SK-N-MC (cell line): Measurements from ENCODE around the gene RIPK1.

Source experiments
- EZH2 ChIP-seq: fragments of 200-600 bp; sonication (generic); IDR thresholded peaks from one replicate; pipeline ENCODE4 v1.6.1; 2017; ENCODE audit warnings: antibody characterized with exemption
- FOXP2 ChIP-seq: optimal IDR thresholded peaks from 2 replicates; pipeline ENCODE3; 2011; ENCODE audit warnings: mild to moderate bottlenecking, moderate library complexity; ENCODE audit not compliant: insufficient read depth; ENCODE audit errors: extremely low read length, control extremely low read depth
- POLR2AphosphoS5 ChIP-seq: IDR thresholded peaks from 2 replicates; pipeline ENCODE4 v1.6.1; 2012; ENCODE audit warnings: mild to moderate bottlenecking, low read depth, low read length, borderline replicate concordance

DNA sequence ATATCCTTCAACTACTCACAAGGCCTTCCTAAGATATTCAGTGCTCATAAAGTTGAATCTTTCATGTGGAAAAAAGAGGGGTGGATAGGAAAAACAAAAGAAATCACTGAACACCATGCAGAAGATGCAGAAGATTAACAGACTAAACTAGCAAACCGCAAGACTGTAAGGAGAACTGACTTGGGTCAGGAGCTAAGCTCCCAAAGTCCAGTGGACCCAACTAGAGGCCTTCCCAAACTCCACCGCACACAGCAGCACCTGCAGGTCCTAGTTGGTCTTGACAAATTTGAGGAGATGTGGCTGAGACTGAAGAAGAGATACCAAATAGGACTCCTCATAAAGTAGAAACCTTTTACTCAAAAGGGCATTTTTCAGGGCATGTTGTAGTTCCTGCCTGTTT, 3.3 kb downstream of the RIPK1 start:
- TF ChIP-seq EZH2 (no peak), POLR2AphosphoS5 (no peak), FOXP2 (no peak)
